CD14-positive monocyte (primary cell): Measurements from ENCODE around the gene TMEM87A. TPM values are rescaled to one million over a fixed set of nuclear protein-coding genes. Genes with fewer than 3 reads are reported as not detected.
A peak's percentile ranks its signal among the peaks of the same experiment; 100 is the strongest.

ENCODE experiments used
- DNase-seq, 3 donors: peaks; one replicate each; pipeline ENCODE4 v3.0.0-alpha.2; 2011 to 2022
- H2AFZ ChIP-seq: 2 replicates; pipeline ENCODE4 v1.6.0; 2012; ENCODE audit warnings: mild to moderate bottlenecking, low read depth, low read length, inconsistent platforms; ENCODE audit not compliant: insufficient read depth, poor library complexity, severe bottlenecking
- H3K27ac ChIP-seq, 2 donors: 1 replicate in 1 of 2; 2 replicates in 1 of 2; pipeline ENCODE4 v1.5.1; 2012 to 2013; ENCODE audit warnings: low read length in 2 of 2, control low read depth in 1 of 2, inconsistent platforms in 1 of 2, low read depth in 1 of 2, mild to moderate bottlenecking in 1 of 2
- H3K27me3 ChIP-seq, 2 donors: one replicate each; pipeline versions ENCODE4 v1.6.0 to v1.6.1; 2011 to 2013; ENCODE audit warnings: low read length in 2 of 2; ENCODE audit not compliant: control insufficient read depth in 2 of 2, insufficient read depth in 2 of 2
- H3K36me3 ChIP-seq, 2 donors: replicated peaks in 1 of 2; 1 replicate in 1 of 2; 2 replicates in 1 of 2; pipeline versions ENCODE4 v1.5.1 to v1.6.1; 2012 to 2013; ENCODE audit warnings: low read length in 2 of 2, control low read depth in 1 of 2, inconsistent platforms in 1 of 2, mild to moderate bottlenecking in 1 of 2; ENCODE audit not compliant: insufficient read depth in 2 of 2, control insufficient read depth in 1 of 2
- H3K4me1 ChIP-seq, 2 donors: 1 replicate in 1 of 2; 2 replicates in 1 of 2; pipeline versions ENCODE4 v1.5.1 to v1.6.1; 2012 to 2013; ENCODE audit warnings: low read length in 2 of 2, control low read depth in 1 of 2, inconsistent platforms in 1 of 2, mild to moderate bottlenecking in 1 of 2, moderate library complexity in 1 of 2; ENCODE audit not compliant: insufficient read depth in 2 of 2, control insufficient read depth in 1 of 2
- H3K4me2 ChIP-seq: replicated peaks from 2 replicates; pipeline ENCODE3; 2012; ENCODE audit warnings: low read length, moderate library complexity, mild to moderate bottlenecking; ENCODE audit not compliant: poor library complexity, severe bottlenecking; ENCODE audit errors: extremely low read depth
- H3K4me3 ChIP-seq, 3 experiments: fragments of 200-600 bp in 1 of 3; sonication (generic) in 1 of 3; replicated peaks in 1 of 3; 1 replicate in 2 of 3; 2 replicates in 1 of 3; pipeline ENCODE4 v1.5.1; 2011 to 2013; ENCODE audit warnings: low read length in 3 of 3, mild to moderate bottlenecking in 3 of 3, control low read depth in 2 of 3, low read depth in 2 of 3, inconsistent platforms in 1 of 3, moderate library complexity in 1 of 3
- H3K79me2 ChIP-seq: 2 replicates; pipeline ENCODE4 v1.6.0; 2012; ENCODE audit warnings: mild to moderate bottlenecking, control low read depth, inconsistent platforms, low read length, moderate library complexity; ENCODE audit not compliant: insufficient read depth
- H3K9ac ChIP-seq: 2 replicates; pipeline ENCODE4 v1.6.0; 2017; ENCODE audit warnings: low read length, mild to moderate bottlenecking; ENCODE audit not compliant: insufficient read depth, poor library complexity, severe bottlenecking
- H3K9me3 ChIP-seq, 2 donors: replicated peaks in 1 of 2; 1 replicate in 1 of 2; 2 replicates in 1 of 2; pipeline versions ENCODE4 v1.5.1 to v1.6.1; 2012 to 2013; ENCODE audit warnings: low read length in 2 of 2, control low read depth in 1 of 2; ENCODE audit not compliant: control insufficient read depth in 1 of 2, insufficient read depth in 1 of 2
- H4K20me1 ChIP-seq: 2 replicates; pipeline ENCODE4 v1.6.0; 2012; ENCODE audit warnings: mild to moderate bottlenecking, low read length, control low read depth, moderate library complexity; ENCODE audit not compliant: insufficient read depth
- H3K27ac Mint-ChIP-seq, 7 donors: one replicate each; pipeline ENCODE4 v1.8.0; 2020; ENCODE audit warnings: mild to moderate bottlenecking in 7 of 7, mixed read lengths in 7 of 7, moderate library complexity in 6 of 7, inconsistent platforms in 2 of 7
- H3K27me3 Mint-ChIP-seq, 3 donors: one replicate each; pipeline ENCODE4 v1.8.0; 2021 to 2022; ENCODE audit warnings: low read depth in 3 of 3, mild to moderate bottlenecking in 3 of 3, mixed read lengths in 3 of 3, moderate library complexity in 3 of 3, inconsistent platforms in 1 of 3
- H3K36me3 Mint-ChIP-seq, 2 donors: one replicate each; pipeline ENCODE4 v1.8.0; 2020; ENCODE audit warnings: mixed read lengths in 2 of 2, inconsistent platforms in 1 of 2, mild to moderate bottlenecking in 1 of 2
- H3K4me1 Mint-ChIP-seq: one replicate; pipeline ENCODE4 v1.8.0; 2020; ENCODE audit warnings: mild to moderate bottlenecking, mixed read lengths
- H3K4me3 Mint-ChIP-seq, 2 donors: one replicate each; pipeline ENCODE4 v1.8.0; 2020; ENCODE audit warnings: mild to moderate bottlenecking in 2 of 2, mixed read lengths in 2 of 2, moderate library complexity in 1 of 2
- H3K9me3 Mint-ChIP-seq, 7 donors: one replicate each; pipeline ENCODE4 v1.8.0; 2020 to 2022; ENCODE audit warnings: mixed read lengths in 7 of 7, mild to moderate bottlenecking in 6 of 7, moderate library complexity in 6 of 7, inconsistent platforms in 2 of 7
- CTCF ChIP-seq: fragments of 200-600 bp; IDR thresholded peaks from one replicate; pipeline ENCODE4 v1.8.0; 2022; ENCODE audit warnings: antibody characterized with exemption, mild to moderate bottlenecking
- WGBS: methylation state at CpG from one replicate; pipeline ENCODE4 v1.1.5; 2013; ENCODE audit warnings: missing lambda C conversion rate; ENCODE audit not compliant: insufficient coverage; 5-methylcytosine and 5-hydroxymethylcytosine counted together
- intact Hi-C, 2 donors: fragments of 100-400 bp; cut with micrococcal nuclease; formaldehyde crosslinking; loops; one replicate each; pipeline versions ENCODE4 v1.15.0 to v1.15.1; 2023
- polyA minus RNA-seq: library from RNA; depleted of rRNA, polyadenylated mRNA; stranded (reverse); fragments of >200 nt; gene quantifications from 2 replicates; pipeline ENCODE4 v1.2.3, GENCODE V29; 2012
- polyA plus RNA-seq, 3 donors: library from polyadenylated mRNA; depleted of rRNA in 1 of 3; unstranded in 2 of 3; stranded (reverse) in 1 of 3; fragments of 300-500 nt in 2 of 3; fragments of >200 nt in 1 of 3; fragmentation: Illumina TruSeq in 2 of 3; gene quantifications; 1 replicate in 2 of 3; 2 replicates in 1 of 3; pipeline ENCODE4 v1.2.3, GENCODE V29; 2012 to 2021
- total RNA-seq, 12 experiments: library from RNA in 1 of 12; stranded (reverse) in 1 of 12; fragments of 120-200 nt in 1 of 12; gene quantifications; one replicate each; pipeline ENCODE4 v1.2.4 and lab custom pipeline; 2013 to 2026; ENCODE audit warnings: mixed read lengths in 6 of 12, inconsistent platforms in 1 of 12

Gene TMEM87A
- total RNA-seq (2013), result 46.8 TPM
- polyA plus RNA-seq (10 to 100 TPM; 24.4 to 49.4 (median 39.3) TPM), polyA minus RNA-seq (14.4 and 18.3 TPM in 2 replicates), total RNA-seq (lab: John Stamatoyannopoulos, UW) (43.4 to 105 (median 72.2) reads per million in 11 experiments)

- TF ChIP-seq CTCF, result no peak
- H3K27me3 Mint-ChIP-seq, result peaks cover 0 to 2% (median 0%) of the 10 kb centered on the region in 3 donors
- Histone ChIP-seq H3K79me2 (peaks cover 79% of the 10 kb centered on the region), H3K36me3 (peaks cover 14 to 24% of the 10 kb centered on the region in 2 donors), H4K20me1 (peaks cover 45% of the 10 kb centered on the region), H3K4me2 (peak within 1 kb of the TSS; percentile 91), H3K9me3 (no peaks in the 10 kb centered on the region), H3K27ac (peak within 1 kb of the TSS; percentile 91 to 93), H3K4me3 (peak within 1 kb of the TSS; percentile 78 to 93 (median 84)), H2AFZ (peak within 1 kb of the TSS; percentile 79), H3K27me3 (no peaks in the 10 kb centered on the region), H3K4me1 (peaks cover 29 to 47% of the 10 kb centered on the region in 2 donors), H3K9ac (peak within 1 kb of the TSS; percentile 77)
- intact Hi-C loops, result loop anchor here in 1 of 2 donors (10.0 kb wide), 1 partner anchor 202 kb away; no protein-coding TSS in a partner anchor
- peak within 1 kb of the TSS; percentile 97 to 99 (median 99) for H3K27ac Mint-ChIP-seq
- peak within 1 kb of the TSS; percentile 96 to 99 for H3K4me3 Mint-ChIP-seq
- peak; percentile 96 to 97 (median 96) for DNase-seq
- peaks cover 5 to 32% of the 10 kb centered on the region in 2 donors for H3K36me3 Mint-ChIP-seq
- peaks cover 34% of the 10 kb centered on the region for H3K4me1 Mint-ChIP-seq
- peaks cover 0 to 2% (median 0%) of the 10 kb centered on the region in 7 donors for H3K9me3 Mint-ChIP-seq
- under 1% methylated on average over 47 of the region's 52 CpGs for WGBS
These were observed at the start of gene TMEM87A, which contains the start of gene GANC for GRCh38 chr15:42272939-42273899. TMEM87A (minus strand) TSS chr15:42273433; CDS start chr15:42273398, 35 bp downstream. GANC (plus strand) TSS chr15:42273201; CDS start chr15:42274482, 1,281 bp downstream.

- no peaks in the 10 kb centered on the region for H3K4me1 Mint-ChIP-seq
- H3K9ac ChIP-seq, result no peak overlapping the region
These were observed 46.0 kb upstream of the TMEM87A start for GRCh38 chr15:42319206-42319605.

More at GRCh38 chr15:42319206-42319605, 46.0 kb upstream of the TMEM87A start:
- no peak overlapping the region for H3K27ac ChIP-seq
- H3K4me3 Mint-ChIP-seq, result no peak overlapping the region
- H3K27ac Mint-ChIP-seq, result no peak overlapping the region
- H3K4me3 ChIP-seq, result no peak overlapping the region
- WGBS, result 100% methylated on average over 2 of the region's 2 CpGs
- no peaks in the 10 kb centered on the region for H4K20me1 ChIP-seq
- no peaks in the 10 kb centered on the region for H3K9me3 Mint-ChIP-seq
- no peaks in the 10 kb centered on the region for H3K9me3 ChIP-seq
- H3K4me2 ChIP-seq, result no peak overlapping the region
- peaks cover 49 to 74% of the 10 kb centered on the region in 2 donors for H3K36me3 ChIP-seq
- intact Hi-C loops, result no loop called here
- peaks cover 0 to 1% (median 0%) of the 10 kb centered on the region in 3 donors for H3K27me3 Mint-ChIP-seq
- H3K79me2 ChIP-seq, result no peaks in the 10 kb centered on the region
- no peak for DNase-seq
- no peak for TF ChIP-seq CTCF
- H2AFZ ChIP-seq, result no peak overlapping the region
- H3K27me3 ChIP-seq, result no peaks in the 10 kb centered on the region
- peaks cover 58 to 69% of the 10 kb centered on the region in 2 donors for H3K36me3 Mint-ChIP-seq
- no peaks in the 10 kb centered on the region for H3K4me1 ChIP-seq
